ENCODE data around the gene CXXC4.

GRCh38 chr4:104489731-104490095 lies 5.0 kb downstream of the CXXC4 start:
- no peak for TF ChIP-seq CTCF (conservative IDR thresholded peaks at IDR 0.05 in 1 of 2, IDR thresholded peaks at IDR 0.05 in 1 of 2; ENCODE audit: low read depth in 1 of 2, low read length in 2 of 2)
- TF ChIP-seq EZH2 (IDR thresholded peaks at IDR 0.05; ENCODE audit: low read length, missing control alignments), result no peak

All from fibroblast of lung (primary cell).